HepG2 (cell line): Measurements from ENCODE around the gene HS2ST1. TPM values are rescaled to one million over a fixed set of nuclear protein-coding genes. Genes with fewer than 3 reads are reported as not detected.

Experiments used
- ATAC-seq: fragments of 200-7000 bp; cut with Tn5 transposase; 3 replicates; pipeline ENCODE4 v1.9.1; 2020; ENCODE audit warnings: mild to moderate bottlenecking, moderate library complexity
- BruUV-seq: library from RNA; stranded (reverse); fragments of 400-500 nt; replicated peaks from 2 replicates; lab custom pipeline; 2021; lab: Mats Ljungman, UMichigan
- CTCF ChIA-PET: fragments of 300-600 bp; formaldehyde crosslinking; extraction: SDS; loops from one replicate; lab custom pipeline; 2021; ENCODE audit warnings: low total read pairs, inconsistent platforms, low intra/inter-chr PET ratio; lab: Yijun Ruan, JAX
- POLR2A ChIA-PET: fragments of 350-600 bp; sonication (Branson Sonifier 250); formaldehyde crosslinking; loops from one replicate; lab custom pipeline; 2020; ENCODE audit warnings: antibody characterized with exemption, inconsistent platforms; lab: Yijun Ruan, JAX
- DNase-seq: peaks from one replicate; pipeline ENCODE4 v3.0.0-alpha.2; 2015; ENCODE audit warnings: low spot score
- FAIRE-seq: peaks from 3 replicates; lab custom pipeline; 2011; peaks lifted over from hg19 to GRCh38; lab: Jason Lieb, UNC
- H2AFZ ChIP-seq: one replicate; pipeline ENCODE4 v1.6.1; 2011; ENCODE audit warnings: low read length, inconsistent platforms
- H3K27ac ChIP-seq: fragments of 300-600 bp; 3 replicates; pipeline ENCODE4 v1.8.0; 2011; ENCODE audit warnings: mixed run types, mild to moderate bottlenecking, mixed read lengths, low read length, inconsistent platforms; ENCODE audit not compliant: insufficient read depth; ENCODE audit errors: extremely low read length
- H3K27me3 ChIP-seq, 2 experiments: fragments of 200-600 bp in 1 of 2; 2 replicates in 1 of 2; 3 replicates in 1 of 2; pipeline versions ENCODE4 v1.6.0 to v1.8.0; 2011; ENCODE audit warnings: low read length in 2 of 2, mild to moderate bottlenecking in 2 of 2, moderate library complexity in 2 of 2, inconsistent platforms in 1 of 2; ENCODE audit not compliant: insufficient read depth in 2 of 2, control insufficient read depth in 1 of 2
- H3K36me3 ChIP-seq, 2 experiments: fragments of 200-600 bp in 1 of 2; replicated peaks in 1 of 2; 2 replicates in 1 of 2; 3 replicates in 1 of 2; pipeline versions ENCODE4 v1.5.1 to v1.8.0; 2011; ENCODE audit warnings: low read length in 2 of 2, inconsistent platforms in 1 of 2; ENCODE audit not compliant: insufficient read depth in 2 of 2, control insufficient read depth in 1 of 2
- H3K4me1 ChIP-seq: 2 replicates; pipeline ENCODE4 v1.5.1; 2012; ENCODE audit warnings: low read length, inconsistent platforms; ENCODE audit not compliant: insufficient read depth
- H3K4me2 ChIP-seq: 2 replicates; pipeline ENCODE4 v1.6.0; 2011; ENCODE audit warnings: low read depth, low read length, inconsistent platforms
- H3K4me3 ChIP-seq, 3 experiments: fragments of 200-600 bp in 1 of 3; sonication (generic), shearing (Covaris generic) in 1 of 3; replicated peaks in 1 of 3; 2 replicates each; pipeline ENCODE4 v1.5.1; 2011 to 2016; ENCODE audit warnings: low read length in 3 of 3, inconsistent platforms in 2 of 3, low read depth in 2 of 3, mild to moderate bottlenecking in 2 of 3, control low read depth in 1 of 3, mixed read lengths in 1 of 3; ENCODE audit not compliant: insufficient read depth in 1 of 3
- H3K79me2 ChIP-seq: one replicate; pipeline ENCODE4 v1.6.1; 2011; ENCODE audit warnings: low read length, inconsistent platforms; ENCODE audit not compliant: insufficient read depth
- H3K9ac ChIP-seq: 2 replicates; pipeline ENCODE4 v1.6.0; 2011; ENCODE audit warnings: mild to moderate bottlenecking, low read depth, low read length, inconsistent platforms; ENCODE audit not compliant: insufficient read depth
- H3K9me3 ChIP-seq: 2 replicates; pipeline ENCODE4 v1.5.1; 2012; ENCODE audit warnings: mild to moderate bottlenecking, low read length
- H4K20me1 ChIP-seq: 2 replicates; pipeline ENCODE4 v1.6.0; 2011; ENCODE audit warnings: inconsistent platforms, mild to moderate bottlenecking, low read length, moderate library complexity; ENCODE audit not compliant: insufficient read depth
- DMTF1 ChIP-seq: sonication (generic); formaldehyde crosslinking; IDR thresholded peaks from 2 replicates; pipeline ENCODE4 v1.4.0; 2020; ENCODE audit warnings: mild to moderate bottlenecking, missing genetic modification reagents
- HMGXB3 ChIP-seq: sonication (generic); formaldehyde crosslinking; IDR thresholded peaks from 2 replicates; pipeline ENCODE4 v1.4.0; 2020; ENCODE audit warnings: missing genetic modification reagents, borderline replicate concordance
- MTF1 ChIP-seq: sonication (generic); formaldehyde crosslinking; IDR thresholded peaks from 2 replicates; pipeline ENCODE4 v1.5.0; 2020; ENCODE audit warnings: missing genetic modification reagents
- TFE3 ChIP-seq: IDR thresholded peaks from 2 replicates; pipeline ENCODE4 v1.6.1; 2016
- ZFP36L2 ChIP-seq: sonication (generic); formaldehyde crosslinking; IDR thresholded peaks from 2 replicates; pipeline ENCODE4 v1.4.0; 2020; ENCODE audit warnings: missing genetic modification reagents
- ZNF230 ChIP-seq: sonication (generic); formaldehyde crosslinking; IDR thresholded peaks from 2 replicates; pipeline ENCODE4 v1.4.0; 2020; ENCODE audit warnings: mild to moderate bottlenecking, missing genetic modification reagents
- ZSCAN30 ChIP-seq: sonication (generic); formaldehyde crosslinking; IDR thresholded peaks from 2 replicates; pipeline ENCODE4 v1.5.0; 2020; ENCODE audit warnings: mild to moderate bottlenecking, missing genetic modification reagents
- WGBS: methylation state at CpG from one replicate; pipeline ENCODE4 v1.1.6; 2017; ENCODE audit warnings: low lambda C conversion rate; 5-methylcytosine and 5-hydroxymethylcytosine counted together
- in situ Hi-C: cut with HindIII; loops from 2 replicates; pipeline ENCODE4 v1.10.0; 2017; ENCODE audit warnings: low pct_unique_long_range_greater_than_20kb; ENCODE audit not compliant: extremely low pct_ligation_motif_present
- intact Hi-C: fragments of 100-400 bp; cut with micrococcal nuclease; formaldehyde crosslinking; loops from one replicate; pipeline ENCODE4 v1.10.0; 2022; ENCODE audit not compliant: unreplicated experiment
- polyA plus RNA-seq, 8 experiments: library from polyadenylated mRNA; depleted of rRNA in 3 of 8; stranded (reverse) in 7 of 8; unstranded in 1 of 8; fragments of >200 nt; fragmentation: Illumina TruSeq in 4 of 8; extraction: Trizol in 4 of 8; gene quantifications; 2 replicates each; pipeline versions ENCODE4 v1.2.1 to v1.2.3, GENCODE V29; 2011 to 2016; ENCODE audit warnings: low read depth in 4 of 8, missing spikeins in 1 of 8, mixed read lengths in 1 of 8; ENCODE audit not compliant: insufficient read depth in 1 of 8
- total RNA-seq, 5 experiments: library from RNA; depleted of rRNA; stranded (reverse); fragments of >200 nt; fragmentation: Illumina TruSeq; extraction: Trizol; gene quantifications; 2 replicates each; pipeline ENCODE4 v1.2.3, GENCODE V29; 2016; ENCODE audit warnings: low read depth in 1 of 5

Gene HS2ST1
- total and polyA plus RNA-seq, 2 of the 13 experiments (the other 11 are each of a cell fraction or from before 2014, with no cell fraction given) = 22.1 to 58.7 TPM

GRCh38 chr1:87122243-87122642 is 207.8 kb downstream of the HS2ST1 start:
- Histone ChIP-seq H3K79me2 (no peaks in the 10 kb centered on the region), H3K36me3 (no peaks in the 10 kb centered on the region), H3K27ac (no peak overlapping the region), H3K27me3 (peaks cover 0 to 5% of the 10 kb centered on the region in 2 experiments; a peak in 1 of 5 replicates), H3K9ac (no peak overlapping the region), H3K4me1 (no peaks in the 10 kb centered on the region), H3K9me3 (no peaks in the 10 kb centered on the region), H3K4me3 (no peak overlapping the region), H3K4me2 (no peak overlapping the region)
- no peak for DNase-seq
- FAIRE-seq = no peak
- CTCF ChIA-PET = no interaction called here
- in situ Hi-C loops = no loop called here
- intact Hi-C loops = no loop called here
- BruUV-seq = no TSS peak
- WGBS = 85% methylated on average over 1 of the region's 1 CpG
- no peak for ATAC-seq
- no peak for TF ChIP-seq HMGXB3
- TF ChIP-seq TFE3 (CRISPR knock-in tag) = no peak
- TF ChIP-seq ZNF230 (CRISPR knock-in tag) = no peak
- no peak for TF ChIP-seq DMTF1 (CRISPR knock-in tag)
- no peak for TF ChIP-seq ZFP36L2 (CRISPR knock-in tag)
- no peak for TF ChIP-seq ZSCAN30
- no peak for TF ChIP-seq MTF1 (CRISPR knock-in tag)
- TF ChIP-seq, all 625 proteins: peak for 0
- POLR2A ChIA-PET = no interaction called here
- H2AFZ ChIP-seq = no peak overlapping the region
- H4K20me1 ChIP-seq = no peaks in the 10 kb centered on the region
